A673 (cell line): ENCODE results near the gene TXN. TPM values are rescaled to one million over a fixed set of nuclear protein-coding genes. Genes with fewer than 3 reads are reported as not detected.
A peak's percentile ranks its signal among the peaks of the same experiment; 100 is the strongest.

ENCODE experiments used
- Bru-seq: library from RNA; stranded (reverse); fragments of 400-500 nt; gene quantifications from one replicate; lab custom pipeline; 2021; lab: Mats Ljungman, UMichigan
- BruChase-seq, 2 experiments: library from RNA; stranded (reverse); fragments of 400-500 nt; gene quantifications; one replicate each; lab custom pipeline; 2021; lab: Mats Ljungman, UMichigan
- BruUV-seq: library from RNA; stranded (reverse); fragments of 400-500 nt; replicated peaks from 2 replicates; lab custom pipeline; 2021; lab: Mats Ljungman, UMichigan
- CTCF ChIA-PET: fragments of 300-600 bp; sonication (Branson Sonifier 250); formaldehyde crosslinking; loops from one replicate; lab custom pipeline; 2022; ENCODE audit warnings: antibody characterized with exemption; lab: Charles Lee
- POLR2A ChIA-PET: fragments of 300-600 bp; sonication (Branson Sonifier 250); formaldehyde crosslinking; loops from one replicate; lab custom pipeline; 2022; ENCODE audit warnings: antibody characterized with exemption; ENCODE audit not compliant: low non-redundant PET; lab: Charles Lee
- DNase-seq: peaks from one replicate; pipeline ENCODE4 v3.0.0-alpha.2; 2015; ENCODE audit warnings: low spot score
- H3K27ac ChIP-seq: fragments of 200-600 bp; sonication (generic); 2 replicates; pipeline ENCODE4 v1.5.1; 2016; ENCODE audit warnings: mixed run types, low read depth, mild to moderate bottlenecking, mixed read lengths, antibody characterized with exemption, low read length; ENCODE audit not compliant: poor library complexity, severe bottlenecking
- H3K27me3 ChIP-seq: fragments of 200-600 bp; sonication (generic); replicated peaks from 2 replicates; pipeline ENCODE4 v1.6.1; 2017; ENCODE audit warnings: mixed run types, low read depth, mild to moderate bottlenecking, mixed read lengths, antibody characterized with exemption, low read length; ENCODE audit not compliant: insufficient read depth, poor library complexity
- H3K36me3 ChIP-seq: fragments of 200-600 bp; sonication (generic); 2 replicates; pipeline ENCODE4 v1.6.1; 2016; ENCODE audit warnings: mixed run types, mild to moderate bottlenecking, mixed read lengths, antibody characterized with exemption, low read length; ENCODE audit not compliant: insufficient read depth, poor library complexity, severe bottlenecking
- H3K4me1 ChIP-seq: fragments of 200-600 bp; sonication (generic); 2 replicates; pipeline ENCODE4 v1.6.1; 2017; ENCODE audit warnings: mixed run types, mild to moderate bottlenecking, mixed read lengths, antibody characterized with exemption, low read length; ENCODE audit not compliant: insufficient read depth, poor library complexity, severe bottlenecking
- H3K4me3 ChIP-seq: fragments of 200-600 bp; sonication (generic); 2 replicates; pipeline ENCODE4 v1.5.1; 2016; ENCODE audit warnings: low read depth, mixed run types, mild to moderate bottlenecking, mixed read lengths, low read length; ENCODE audit not compliant: poor library complexity, severe bottlenecking
- H3K9me3 ChIP-seq: fragments of 200-600 bp; sonication (generic); 2 replicates; pipeline ENCODE4 v1.6.1; 2016; ENCODE audit warnings: mixed run types, low read depth, mild to moderate bottlenecking, mixed read lengths, antibody characterized with exemption, low read length; ENCODE audit not compliant: poor library complexity, severe bottlenecking
- CTCF ChIP-seq: fragments of 300-800, 200-600 bp; sonication (generic); conservative IDR thresholded peaks from 2 replicates; pipeline ENCODE4 v1.5.1; 2017; ENCODE audit warnings: low read depth, mild to moderate bottlenecking, antibody characterized with exemption, low read length, moderate library complexity, mixed read lengths
- EZH2 ChIP-seq: fragments of 200-600 bp; sonication (generic); IDR thresholded peaks from 2 replicates; pipeline ENCODE4 v1.6.1; 2017; ENCODE audit warnings: borderline replicate concordance, low read depth, mild to moderate bottlenecking, mixed read lengths, antibody characterized with exemption, low read length; ENCODE audit not compliant: poor library complexity, severe bottlenecking
- intact Hi-C: fragments of 100-400 bp; cut with micrococcal nuclease; formaldehyde crosslinking; loops from one replicate; pipeline ENCODE4 v1.10.0; 2022; ENCODE audit not compliant: unreplicated experiment
- long read RNA-seq: library from polyadenylated mRNA; stranded (forward); transcript quantifications from one replicate; pipeline ENCODE4 v2.0.0, GENCODE V29; 2022
- total RNA-seq: library from RNA; stranded (reverse); gene quantifications from 2 replicates; pipeline ENCODE4 v1.2.3, GENCODE V29; 2021

Gene TXN
- 266 and 284 TPM in 2 replicates for total RNA-seq
- Bru-seq, nascent RNA, result percentile 94 among the genes with signal in this experiment
- percentile 86 among the genes with signal in this experiment for BruChase-seq, experiment 1, labeled RNA remaining after a 2-hour chase
- percentile 80 among the genes with signal in this experiment for BruChase-seq, experiment 2, labeled RNA remaining after a 6-hour chase
- long read RNA-seq, transcript TXN-202 (5 exons, 869 nt), result major isoform, 416 of 432 reads
- long read RNA-seq, partial matches to known transcripts, result 11 of 432 reads
- long read RNA-seq, other reads (novel, unspliced or antisense), result 5 of 432 reads

- no TSS peak for BruUV-seq
- no peaks in the 10 kb centered on the region for H3K36me3 ChIP-seq
- TF ChIP-seq CTCF (no peak), EZH2 (no peak)
- peak within 1 kb of the TSS; percentile 87 for H3K27ac ChIP-seq
- H3K4me3 ChIP-seq, result peak within 1 kb of the TSS; percentile 80
- no peaks in the 10 kb centered on the region for H3K27me3 ChIP-seq
- peaks cover 26% of the 10 kb centered on the region for H3K4me1 ChIP-seq
- ChIA-PET CTCF (interaction anchor here (0.6 kb wide), 2 partner anchors 368 to 1432 kb away, joined by 3 to 4 read pairs; no protein-coding TSS in a partner anchor), POLR2A (interaction anchor here (0.6 to 0.7 kb wide), 2 partner anchors 159 to 324 kb away, joined by 3 to 10 read pairs; no protein-coding TSS in a partner anchor)
- no peaks in the 10 kb centered on the region for H3K9me3 ChIP-seq
- intact Hi-C loops, result no loop called here
- DNase-seq, result peak; percentile 94
Measured at GRCh38 chr9:110256380-110257096, at the start of gene TXN. TXN (minus strand) TSS chr9:110256507; CDS start chr9:110256435, 72 bp downstream.

- ChIA-PET POLR2A (no interaction called here), CTCF (no interaction called here)
- H3K27me3 ChIP-seq, result no peaks in the 10 kb centered on the region
- DNase-seq, result no peak
- no peak overlapping the region for H3K4me3 ChIP-seq
- no peaks in the 10 kb centered on the region for H3K4me1 ChIP-seq
- H3K36me3 ChIP-seq, result no peaks in the 10 kb centered on the region
- BruUV-seq, result no TSS peak
- TF ChIP-seq CTCF, result no peak
- TF ChIP-seq EZH2, result no peak
- H3K27ac ChIP-seq, result no peak overlapping the region
- H3K9me3 ChIP-seq, result no peaks in the 10 kb centered on the region
- intact Hi-C loops, result no loop called here
Measured at GRCh38 chr9:110303133-110303532, 46.8 kb upstream of the TXN start.

GRCh38 chr9:110298043-110298605 lies 41.8 kb upstream of the TXN start:
- intact Hi-C loops, result no loop called here
- Histone ChIP-seq H3K4me1 (no peaks in the 10 kb centered on the region), H3K9me3 (no peaks in the 10 kb centered on the region), H3K4me3 (no peak overlapping the region), H3K36me3 (no peaks in the 10 kb centered on the region), H3K27me3 (no peaks in the 10 kb centered on the region), H3K27ac (no peak overlapping the region)
- no peak for DNase-seq
- ChIA-PET POLR2A (no interaction called here), CTCF (no interaction called here)
- no TSS peak for BruUV-seq
- TF ChIP-seq EZH2 (no peak), CTCF (no peak)
